GM23248 (cell line): ENCODE measurements around the gene MAP3K14.
"Not testable (repeated sequence)": the region's sequence is repeated elsewhere in the genome, so short reads cannot be mapped to it uniquely, and the experiment has no call there.

Experiments
- EZH2 ChIP-seq: fragments of 200-600 bp; sonication (generic); IDR thresholded peaks from 2 replicates; pipeline ENCODE4 v1.6.1; 2018; ENCODE audit warnings: antibody characterized with exemption, mild to moderate bottlenecking; ENCODE audit not compliant: insufficient read depth, poor library complexity, severe bottlenecking
- EZH2phosphoT487 ChIP-seq: fragments of 200-600 bp; sonication (generic); IDR thresholded peaks from 2 replicates; pipeline ENCODE4 v1.6.1; 2018; ENCODE audit warnings: antibody characterized with exemption, moderate library complexity, mild to moderate bottlenecking, low read depth; ENCODE audit not compliant: insufficient read depth

DNA sequence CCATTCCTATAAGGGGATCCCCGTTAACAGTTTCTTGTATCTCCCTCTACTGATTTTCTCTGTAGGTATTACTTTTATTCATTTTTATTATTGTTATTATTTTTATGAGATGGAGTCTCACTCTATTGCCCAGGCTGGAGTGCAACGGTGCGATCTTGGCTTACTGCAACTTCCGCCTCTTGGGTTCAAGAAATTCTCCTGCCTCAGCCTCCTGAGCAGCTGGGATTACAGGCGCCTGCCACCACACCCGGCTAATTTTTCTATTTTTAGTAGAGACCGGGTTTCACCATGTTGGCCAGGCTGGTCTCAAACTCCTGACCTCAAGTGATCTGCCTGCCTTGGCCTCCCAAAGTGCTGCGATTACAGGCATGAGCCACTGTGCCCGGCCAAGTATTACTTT, 14.6 kb downstream of the MAP3K14 start:
- not testable (repeated sequence) for TF ChIP-seq EZH2, EZH2phosphoT487
